NT2/D1 (cell line): Measurements from ENCODE around the gene FSTL3.
A peak's percentile ranks its signal among the peaks of the same experiment; 100 is the strongest.

Source experiments
- DNase-seq: peaks from one replicate; pipeline ENCODE4 v3.0.0-alpha.2; 2011; ENCODE audit warnings: low read depth, low spot score
- H3K27me3 ChIP-seq: 2 replicates; pipeline ENCODE4 v1.6.0; 2011; ENCODE audit warnings: mild to moderate bottlenecking; ENCODE audit not compliant: insufficient read length, insufficient read depth
- H3K36me3 ChIP-seq: 2 replicates; pipeline ENCODE4 v1.6.1; 2011; ENCODE audit warnings: mild to moderate bottlenecking, low read length, mixed read lengths; ENCODE audit not compliant: insufficient read depth, insufficient read length
- H3K4me1 ChIP-seq: 2 replicates; pipeline ENCODE4 v1.5.1; 2011; ENCODE audit not compliant: insufficient read depth, insufficient read length
- H3K4me3 ChIP-seq: 2 replicates; pipeline ENCODE4 v1.5.1; 2011; ENCODE audit warnings: low read depth; ENCODE audit not compliant: insufficient read length
- H3K9ac ChIP-seq: 2 replicates; pipeline ENCODE4 v1.6.0; 2011; ENCODE audit warnings: low read depth; ENCODE audit not compliant: insufficient read length
- H3K9me3 ChIP-seq: 2 replicates; pipeline ENCODE4 v1.5.1; 2011; ENCODE audit warnings: mild to moderate bottlenecking, low read length; ENCODE audit not compliant: insufficient read depth
- SUZ12 ChIP-seq: IDR thresholded peaks from 2 replicates; pipeline ENCODE4 v1.6.1; 2011; ENCODE audit not compliant: insufficient read length, insufficient read depth; ENCODE audit errors: extremely low read depth
- YY1 ChIP-seq: IDR thresholded peaks from 2 replicates; pipeline ENCODE4 v1.6.1; 2011; ENCODE audit not compliant: insufficient read length, insufficient read depth
- ZNF274 ChIP-seq: IDR thresholded peaks from 2 replicates; pipeline ENCODE4 v1.6.1; 2011; ENCODE audit warnings: mild to moderate bottlenecking, low read depth, low read length

The FSTL3 gene

GRCh38 chr19:718251-718951 lies 42.2 kb downstream of the FSTL3 start:
- Histone ChIP-seq H3K4me3 (no peak overlapping the region), H3K27me3 (no peaks in the 10 kb centered on the region), H3K9ac (peak overlapping the region; percentile 36), H3K9me3 (no peaks in the 10 kb centered on the region), H3K36me3 (peaks cover 4% of the 10 kb centered on the region), H3K4me1 (peaks cover 17% of the 10 kb centered on the region)
- DNase-seq: no peak
- TF ChIP-seq SUZ12 (no peak), YY1 (no peak)

- no peak for DNase-seq
- peaks cover 17% of the 10 kb centered on the region for H3K4me1 ChIP-seq
- no peak overlapping the region for H3K4me3 ChIP-seq
- H3K9ac ChIP-seq: peak overlapping the region; percentile 10
- H3K9me3 ChIP-seq: no peaks in the 10 kb centered on the region
- no peaks in the 10 kb centered on the region for H3K27me3 ChIP-seq
- TF ChIP-seq ZNF274: no peak
- no peak for TF ChIP-seq SUZ12
- TF ChIP-seq YY1: no peak
- H3K36me3 ChIP-seq: peaks cover 4% of the 10 kb centered on the region
Measured at GRCh38 chr19:718991-719512, 42.9 kb downstream of the FSTL3 start.

GRCh38 chr19:719636-720344 lies 43.6 kb downstream of the FSTL3 start:
- H3K4me3 ChIP-seq: no peak overlapping the region
- peaks cover 17% of the 10 kb centered on the region for H3K4me1 ChIP-seq
- DNase-seq: no peak
- no peaks in the 10 kb centered on the region for H3K9me3 ChIP-seq
- H3K9ac ChIP-seq: no peak overlapping the region
- TF ChIP-seq YY1: no peak
- TF ChIP-seq SUZ12: no peak
- TF ChIP-seq ZNF274: no peak
- peaks cover 4% of the 10 kb centered on the region for H3K36me3 ChIP-seq
- H3K27me3 ChIP-seq: no peaks in the 10 kb centered on the region

GRCh38 chr19:720345-721160 lies 44.4 kb downstream of the FSTL3 start:
- Histone ChIP-seq H3K27me3 (no peaks in the 10 kb centered on the region), H3K4me1 (peaks cover 17% of the 10 kb centered on the region), H3K9me3 (no peaks in the 10 kb centered on the region), H3K4me3 (no peak overlapping the region), H3K36me3 (no peaks in the 10 kb centered on the region), H3K9ac (no peak overlapping the region)
- TF ChIP-seq YY1: no peak
- no peak for TF ChIP-seq ZNF274
- TF ChIP-seq SUZ12: no peak
- DNase-seq: no peak

- DNase-seq: no peak
- TF ChIP-seq YY1 (no peak), SUZ12 (no peak), ZNF274 (no peak)
- H3K4me3 ChIP-seq: no peak overlapping the region
- no peaks in the 10 kb centered on the region for H3K9me3 ChIP-seq
- H3K36me3 ChIP-seq: peaks cover 14% of the 10 kb centered on the region
- H3K4me1 ChIP-seq: peaks cover 8% of the 10 kb centered on the region
- H3K27me3 ChIP-seq: no peaks in the 10 kb centered on the region
- no peak overlapping the region for H3K9ac ChIP-seq
Measured at GRCh38 chr19:722553-723101, 46.4 kb downstream of the FSTL3 start.

- H3K9me3 ChIP-seq: no peaks in the 10 kb centered on the region
- H3K4me3 ChIP-seq: no peak overlapping the region
- no peak for TF ChIP-seq YY1
- no peak for TF ChIP-seq SUZ12
- TF ChIP-seq ZNF274: no peak
- peaks cover 20% of the 10 kb centered on the region for H3K36me3 ChIP-seq
- H3K4me1 ChIP-seq: peaks cover 5% of the 10 kb centered on the region
- DNase-seq: no peak
- no peaks in the 10 kb centered on the region for H3K27me3 ChIP-seq
- H3K9ac ChIP-seq: no peak overlapping the region
Measured at GRCh38 chr19:723247-723646, 47.1 kb downstream of the FSTL3 start.
